GM12878 (cell line): ENCODE data around the gene GAK. TPM values are rescaled to one million over a fixed set of nuclear protein-coding genes. Genes with fewer than 3 reads are reported as not detected.

Experiments
- ATAC-seq: fragments of 200-7000 bp; cut with Tn5 transposase; 3 replicates; pipeline ENCODE4 v1.9.1; 2020; ENCODE audit warnings: mild to moderate bottlenecking, moderate library complexity
- BruUV-seq: library from RNA; stranded (reverse); fragments of 400-500 nt; replicated peaks from 2 replicates; lab custom pipeline; 2021; lab: Mats Ljungman, UMichigan
- CTCF ChIA-PET: fragments of 300-600 bp; sonication (Branson Sonifier 250); formaldehyde crosslinking; extraction: SDS; loops from one replicate; lab custom pipeline; 2021; ENCODE audit warnings: inconsistent platforms; lab: Yijun Ruan, JAX
- POLR2A ChIA-PET: fragments of 350-600 bp; formaldehyde crosslinking; extraction: SDS; loops from one replicate; lab custom pipeline; 2021; ENCODE audit warnings: inconsistent platforms; lab: Charles Lee
- RAD21 ChIA-PET: fragments of 300-600 bp; sonication (Branson Sonifier 250); formaldehyde crosslinking; loops from one replicate; lab custom pipeline; 2023; ENCODE audit warnings: antibody characterized with exemption; ENCODE audit not compliant: unreplicated experiment; lab: Charles Lee
- SMC1A ChIA-PET: fragments of 300-600 bp; sonication (Branson Sonifier 250); formaldehyde crosslinking; loops from one replicate; lab custom pipeline; 2023; ENCODE audit not compliant: unreplicated experiment, uncharacterized antibody; lab: Charles Lee
- DNase-seq: peaks from one replicate; pipeline ENCODE4 v3.0.0-alpha.2; 2011; ENCODE audit warnings: low read depth, low spot score
- FAIRE-seq: peaks from 3 replicates; lab custom pipeline; 2011; peaks lifted over from hg19 to GRCh38; lab: Jason Lieb, UNC
- H2AFZ ChIP-seq: 2 replicates; pipeline ENCODE4 v1.6.0; 2011; ENCODE audit warnings: low read depth, low read length, control low read depth; ENCODE audit not compliant: control insufficient read depth
- H3K27ac ChIP-seq: 2 replicates; pipeline ENCODE4 v1.5.1; 2011; ENCODE audit warnings: control low read depth; ENCODE audit not compliant: control insufficient read depth, insufficient read depth
- H3K27me3 ChIP-seq, 2 experiments: replicated peaks in 1 of 2; 2 replicates each; pipeline versions ENCODE4 v1.6.0 to v1.6.1; 2011; ENCODE audit warnings: low read length in 1 of 2; ENCODE audit not compliant: control insufficient read depth in 2 of 2, insufficient read depth in 2 of 2
- H3K36me3 ChIP-seq, 2 experiments: 2 replicates each; pipeline ENCODE4 v1.5.1; 2011; ENCODE audit warnings: low read length in 1 of 2; ENCODE audit not compliant: control insufficient read depth in 2 of 2, insufficient read depth in 2 of 2
- H3K4me1 ChIP-seq: 2 replicates; pipeline ENCODE4 v1.6.1; 2011; ENCODE audit warnings: mild to moderate bottlenecking, low read length, moderate library complexity, mixed read lengths; ENCODE audit not compliant: control insufficient read depth, insufficient read depth
- H3K4me2 ChIP-seq: 2 replicates; pipeline ENCODE4 v1.6.0; 2011; ENCODE audit warnings: control low read depth; ENCODE audit not compliant: control insufficient read depth, insufficient read depth
- H3K4me3 ChIP-seq: fragments of 200-600 bp; sonication (generic); 2 replicates; pipeline ENCODE4 v1.5.1; 2016
- H3K79me2 ChIP-seq: 2 replicates; pipeline ENCODE4 v1.6.0; 2011; ENCODE audit warnings: low read length; ENCODE audit not compliant: control insufficient read depth, insufficient read depth
- H3K9ac ChIP-seq: 2 replicates; pipeline ENCODE4 v1.8.0; 2011; ENCODE audit warnings: low read length, control low read depth, mixed read lengths; ENCODE audit not compliant: control insufficient read depth, insufficient read depth
- H3K9me3 ChIP-seq: replicated peaks from 3 replicates; pipeline ENCODE4 v1.5.1; 2011; ENCODE audit warnings: mild to moderate bottlenecking, low read length; ENCODE audit not compliant: control insufficient read depth, insufficient read depth
- H4K20me1 ChIP-seq: 2 replicates; pipeline ENCODE4 v1.6.0; 2011; ENCODE audit not compliant: control insufficient read depth, insufficient read depth
- CREB1 ChIP-seq: IDR thresholded peaks from 2 replicates; pipeline ENCODE4 v1.6.1; 2012; ENCODE audit warnings: low read depth, mild to moderate bottlenecking, inconsistent platforms
- PAX8 ChIP-seq: fragments of 450-650 bp; IDR thresholded peaks from 2 replicates; pipeline ENCODE4 v1.6.1; 2017; ENCODE audit warnings: mild to moderate bottlenecking, moderate library complexity
- PKNOX1 ChIP-seq: fragments of 450-650 bp; IDR thresholded peaks from 2 replicates; pipeline ENCODE4 v1.6.1; 2016; ENCODE audit warnings: mild to moderate bottlenecking
- RUNX3 ChIP-seq: IDR thresholded peaks from 2 replicates; pipeline ENCODE4 v1.6.1; 2012; ENCODE audit warnings: low read length, inconsistent platforms
- SMAD5 ChIP-seq: IDR thresholded peaks from 2 replicates; pipeline ENCODE4 v1.6.1; 2016; ENCODE audit warnings: antibody characterized with exemption, low read depth
- SP1 ChIP-seq: IDR thresholded peaks from one replicate; pipeline ENCODE4 v1.6.1; 2011; ENCODE audit warnings: low read depth, low read length
- STAT1 ChIP-seq: fragments of 450-650 bp; conservative IDR thresholded peaks from 2 replicates; pipeline ENCODE4 v1.6.1; 2014; ENCODE audit warnings: antibody characterized with exemption, mild to moderate bottlenecking
- YBX1 ChIP-seq: fragments of 450-650 bp; IDR thresholded peaks from 2 replicates; pipeline ENCODE4 v1.6.1; 2016; ENCODE audit warnings: antibody characterized with exemption
- ZBTB11 ChIP-seq: fragments of 450-650 bp; formaldehyde crosslinking; IDR thresholded peaks from 2 replicates; pipeline ENCODE4 v1.5.0; 2022; ENCODE audit warnings: mild to moderate bottlenecking, missing genetic modification characterization
- WGBS: methylation state at CpG from one replicate; pipeline ENCODE4 v1.1.6; 2016; ENCODE audit warnings: low lambda C conversion rate; ENCODE audit not compliant: insufficient replicate concordance, insufficient coverage; ENCODE audit errors: missing lambda C conversion rate; 5-methylcytosine and 5-hydroxymethylcytosine counted together
- in situ Hi-C: fragments of 300-500 bp; cut with MboI; formaldehyde crosslinking; loops from 9 replicates; pipeline ENCODE4 v1.14.3; 2018; ENCODE audit warnings: mixed read lengths
- intact Hi-C: fragments of 100-400 bp; cut with micrococcal nuclease; formaldehyde crosslinking; loops from one replicate; pipeline ENCODE4 v1.14.2; 2022; ENCODE audit not compliant: unreplicated experiment
- polyA plus RNA-seq, 11 experiments: library from polyadenylated mRNA; depleted of rRNA in 4 of 11; unstranded in 6 of 11; stranded (reverse) in 5 of 11; fragments of >200 nt; fragmentation: Nextera tagmentation in 4 of 11; fragmentation: Illumina TruSeq in 1 of 11; extraction: Ambion mirVana in 4 of 11; extraction: Trizol in 1 of 11; gene quantifications; 1 replicate in 1 of 11; 2 replicates in 10 of 11; pipeline versions ENCODE4 v1.2.1 to v1.2.3, GENCODE V29; 2011 to 2016; ENCODE audit warnings: inconsistent platforms in 2 of 11, missing spikeins in 2 of 11, low read depth in 1 of 11
- total RNA-seq, 4 experiments: library from RNA; depleted of rRNA in 3 of 4; stranded (reverse); fragments of >200 nt in 3 of 4; fragmentation: Illumina TruSeq in 1 of 4; extraction: Trizol in 1 of 4; gene quantifications; 2 replicates each; pipeline versions ENCODE4 v1.2.1 to v1.2.3, GENCODE V29; 2013 to 2021
- TF ChIP-seq, protein P1 (sequence below): fragments of 450-650 bp; IDR thresholded peaks from 2 replicates; pipeline ENCODE4 v1.6.1; 2014; ENCODE audit warnings: mild to moderate bottlenecking
- TF ChIP-seq, protein P2 (sequence below): fragments of 450-650 bp; IDR thresholded peaks from 2 replicates; pipeline ENCODE4 v1.6.1; 2016; ENCODE audit warnings: mild to moderate bottlenecking, moderate library complexity, borderline replicate concordance
- TF ChIP-seq, protein P3 (sequence below): IDR thresholded peaks from 2 replicates; pipeline ENCODE4 v1.6.1; 2011; ENCODE audit warnings: low read depth, low read length, improper control_type of control experiment, borderline replicate concordance

The GAK gene
- total and polyA plus RNA-seq, 10 of the 15 experiments (the other 5 are each of a cell fraction or from before 2014, with no cell fraction given), result 0.82 to 127 (median 53.8) TPM

- no peak overlapping the region for H2AFZ ChIP-seq
- no peak overlapping the region for H3K9ac ChIP-seq
- intact Hi-C loops (no loop called here), in situ Hi-C loops (no loop called here)
- SMC1A ChIA-PET, result no interaction called here
- H4K20me1 ChIP-seq, result no peaks in the 10 kb centered on the region
- CTCF ChIA-PET, result no interaction called here
- H3K27me3 ChIP-seq, result peaks cover 3 to 8% of the 10 kb centered on the region in 2 experiments
- ATAC-seq (no peak), DNase-seq (no peak), FAIRE-seq (no peak)
- H3K4me2 ChIP-seq, result no peak overlapping the region
- POLR2A ChIA-PET, result no interaction called here
- no peak overlapping the region for H3K4me3 ChIP-seq
- no peaks in the 10 kb centered on the region for H3K4me1 ChIP-seq
- RAD21 ChIA-PET, result no interaction called here
- no peak overlapping the region for H3K27ac ChIP-seq
- H3K9me3 ChIP-seq, result peaks cover 5% of the 10 kb centered on the region; the same call in 2 of the 3 replicates
- H3K36me3 ChIP-seq, result no peaks in the 10 kb centered on the region
- 55% methylated on average over 6 of the region's 6 CpGs for WGBS
- no peaks in the 10 kb centered on the region for H3K79me2 ChIP-seq
- BruUV-seq, result no TSS peak
- TF ChIP-seq PKNOX1 (no peak), STAT1 (no peak), SP1 (no peak), SMAD5 (no peak), RUNX3 (no peak), YBX1 (no peak), PAX8 (no peak), ZBTB11 (CRISPR knock-in tag) (no peak), CREB1 (no peak)
- TF ChIP-seq, protein P1, sequence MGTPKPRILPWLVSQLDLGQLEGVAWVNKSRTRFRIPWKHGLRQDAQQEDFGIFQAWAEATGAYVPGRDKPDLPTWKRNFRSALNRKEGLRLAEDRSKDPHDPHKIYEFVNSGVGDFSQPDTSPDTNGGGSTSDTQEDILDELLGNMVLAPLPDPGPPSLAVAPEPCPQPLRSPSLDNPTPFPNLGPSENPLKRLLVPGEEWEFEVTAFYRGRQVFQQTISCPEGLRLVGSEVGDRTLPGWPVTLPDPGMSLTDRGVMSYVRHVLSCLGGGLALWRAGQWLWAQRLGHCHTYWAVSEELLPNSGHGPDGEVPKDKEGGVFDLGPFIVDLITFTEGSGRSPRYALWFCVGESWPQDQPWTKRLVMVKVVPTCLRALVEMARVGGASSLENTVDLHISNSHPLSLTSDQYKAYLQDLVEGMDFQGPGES, result no peak
- TF ChIP-seq, protein P2, sequence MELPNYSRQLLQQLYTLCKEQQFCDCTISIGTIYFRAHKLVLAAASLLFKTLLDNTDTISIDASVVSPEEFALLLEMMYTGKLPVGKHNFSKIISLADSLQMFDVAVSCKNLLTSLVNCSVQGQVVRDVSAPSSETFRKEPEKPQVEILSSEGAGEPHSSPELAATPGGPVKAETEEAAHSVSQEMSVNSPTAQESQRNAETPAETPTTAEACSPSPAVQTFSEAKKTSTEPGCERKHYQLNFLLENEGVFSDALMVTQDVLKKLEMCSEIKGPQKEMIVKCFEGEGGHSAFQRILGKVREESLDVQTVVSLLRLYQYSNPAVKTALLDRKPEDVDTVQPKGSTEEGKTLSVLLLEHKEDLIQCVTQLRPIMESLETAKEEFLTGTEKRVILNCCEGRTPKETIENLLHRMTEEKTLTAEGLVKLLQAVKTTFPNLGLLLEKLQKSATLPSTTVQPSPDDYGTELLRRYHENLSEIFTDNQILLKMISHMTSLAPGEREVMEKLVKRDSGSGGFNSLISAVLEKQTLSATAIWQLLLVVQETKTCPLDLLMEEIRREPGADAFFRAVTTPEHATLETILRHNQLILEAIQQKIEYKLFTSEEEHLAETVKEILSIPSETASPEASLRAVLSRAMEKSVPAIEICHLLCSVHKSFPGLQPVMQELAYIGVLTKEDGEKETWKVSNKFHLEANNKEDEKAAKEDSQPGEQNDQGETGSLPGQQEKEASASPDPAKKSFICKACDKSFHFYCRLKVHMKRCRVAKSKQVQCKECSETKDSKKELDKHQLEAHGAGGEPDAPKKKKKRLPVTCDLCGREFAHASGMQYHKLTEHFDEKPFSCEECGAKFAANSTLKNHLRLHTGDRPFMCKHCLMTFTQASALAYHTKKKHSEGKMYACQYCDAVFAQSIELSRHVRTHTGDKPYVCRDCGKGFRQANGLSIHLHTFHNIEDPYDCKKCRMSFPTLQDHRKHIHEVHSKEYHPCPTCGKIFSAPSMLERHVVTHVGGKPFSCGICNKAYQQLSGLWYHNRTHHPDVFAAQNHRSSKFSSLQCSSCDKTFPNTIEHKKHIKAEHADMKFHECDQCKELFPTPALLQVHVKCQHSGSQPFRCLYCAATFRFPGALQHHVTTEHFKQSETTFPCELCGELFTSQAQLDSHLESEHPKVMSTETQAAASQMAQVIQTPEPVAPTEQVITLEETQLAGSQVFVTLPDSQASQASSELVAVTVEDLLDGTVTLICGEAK, result no peak
- TF ChIP-seq, protein P3, sequence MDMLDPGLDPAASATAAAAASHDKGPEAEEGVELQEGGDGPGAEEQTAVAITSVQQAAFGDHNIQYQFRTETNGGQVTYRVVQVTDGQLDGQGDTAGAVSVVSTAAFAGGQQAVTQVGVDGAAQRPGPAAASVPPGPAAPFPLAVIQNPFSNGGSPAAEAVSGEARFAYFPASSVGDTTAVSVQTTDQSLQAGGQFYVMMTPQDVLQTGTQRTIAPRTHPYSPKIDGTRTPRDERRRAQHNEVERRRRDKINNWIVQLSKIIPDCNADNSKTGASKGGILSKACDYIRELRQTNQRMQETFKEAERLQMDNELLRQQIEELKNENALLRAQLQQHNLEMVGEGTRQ, result no peak
These were observed 102.8 kb downstream of the GAK start for GRCh38 chr4:829291-829690.
